ENCODE data around the gene SETX.

DNA sequence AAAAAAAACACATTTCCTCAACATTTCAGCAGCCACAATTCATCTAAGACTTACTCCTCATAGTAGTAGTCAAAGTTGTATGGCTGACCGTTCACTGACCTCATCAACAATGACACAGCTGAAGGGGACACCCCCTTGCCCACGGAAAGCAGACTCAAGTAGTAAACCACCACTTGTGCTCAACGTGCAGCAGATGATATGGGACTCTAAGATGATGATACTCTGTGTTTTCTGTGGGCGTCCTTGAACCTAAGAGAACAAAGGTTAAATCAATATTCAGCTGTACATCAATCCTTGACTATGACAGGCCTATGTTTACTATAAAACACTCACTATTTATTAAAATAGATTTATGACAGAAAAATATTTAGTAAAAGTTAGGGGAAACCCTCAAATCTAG lies 71.6 kb downstream of the SETX start:
- TF ChIP-seq, protein P1, sequence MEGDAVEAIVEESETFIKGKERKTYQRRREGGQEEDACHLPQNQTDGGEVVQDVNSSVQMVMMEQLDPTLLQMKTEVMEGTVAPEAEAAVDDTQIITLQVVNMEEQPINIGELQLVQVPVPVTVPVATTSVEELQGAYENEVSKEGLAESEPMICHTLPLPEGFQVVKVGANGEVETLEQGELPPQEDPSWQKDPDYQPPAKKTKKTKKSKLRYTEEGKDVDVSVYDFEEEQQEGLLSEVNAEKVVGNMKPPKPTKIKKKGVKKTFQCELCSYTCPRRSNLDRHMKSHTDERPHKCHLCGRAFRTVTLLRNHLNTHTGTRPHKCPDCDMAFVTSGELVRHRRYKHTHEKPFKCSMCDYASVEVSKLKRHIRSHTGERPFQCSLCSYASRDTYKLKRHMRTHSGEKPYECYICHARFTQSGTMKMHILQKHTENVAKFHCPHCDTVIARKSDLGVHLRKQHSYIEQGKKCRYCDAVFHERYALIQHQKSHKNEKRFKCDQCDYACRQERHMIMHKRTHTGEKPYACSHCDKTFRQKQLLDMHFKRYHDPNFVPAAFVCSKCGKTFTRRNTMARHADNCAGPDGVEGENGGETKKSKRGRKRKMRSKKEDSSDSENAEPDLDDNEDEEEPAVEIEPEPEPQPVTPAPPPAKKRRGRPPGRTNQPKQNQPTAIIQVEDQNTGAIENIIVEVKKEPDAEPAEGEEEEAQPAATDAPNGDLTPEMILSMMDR (IDR thresholded peaks at IDR 0.05; ENCODE audit: insufficient read depth, low read length): no peak
- TF ChIP-seq POLR2AphosphoS5 (IDR thresholded peaks at IDR 0.05; ENCODE audit: low read depth): no peak
